OCI-LY1 (cell line): Measurements from ENCODE around the gene TUBG1.

Experiments
- H2AFZ ChIP-seq: fragments of 200-600 bp; sonication (generic), shearing (Covaris generic); 2 replicates; pipeline ENCODE4 v1.6.0; 2014; ENCODE audit warnings: antibody characterized with exemption, mild to moderate bottlenecking, low read length
- H3F3A ChIP-seq: fragments of 200-600 bp; sonication (generic), shearing (Covaris generic); 2 replicates; pipeline ENCODE4 v1.6.0; 2014; ENCODE audit warnings: mild to moderate bottlenecking, antibody characterized with exemption, low read length, moderate library complexity; ENCODE audit not compliant: insufficient read depth
- H3K27ac ChIP-seq: fragments of 200-600 bp; sonication (generic); 2 replicates; pipeline ENCODE4 v1.5.1; 2014; ENCODE audit warnings: low read length, mixed run types, mild to moderate bottlenecking, low read depth; ENCODE audit not compliant: poor library complexity, severe bottlenecking
- H3K27me3 ChIP-seq: fragments of 200-600 bp; sonication (generic); 2 replicates; pipeline ENCODE4 v1.6.0; 2014; ENCODE audit warnings: antibody characterized with exemption, mild to moderate bottlenecking, low read length, moderate library complexity; ENCODE audit not compliant: insufficient read depth
- H3K36me3 ChIP-seq: fragments of 200-600 bp; sonication (generic); 2 replicates; pipeline ENCODE4 v1.6.1; 2014; ENCODE audit warnings: mild to moderate bottlenecking, antibody characterized with exemption, low read length, moderate library complexity, mixed read lengths; ENCODE audit not compliant: insufficient read depth
- H3K4me1 ChIP-seq: fragments of 200-600 bp; sonication (generic); 2 replicates; pipeline ENCODE4 v1.5.1; 2014; ENCODE audit warnings: mild to moderate bottlenecking, low read length, moderate library complexity; ENCODE audit not compliant: insufficient read depth, severe bottlenecking
- H3K4me2 ChIP-seq: fragments of 200-600 bp; sonication (generic), shearing (Covaris generic); 2 replicates; pipeline ENCODE4 v1.6.1; 2014; ENCODE audit warnings: low read length
- H3K4me3 ChIP-seq: fragments of 200-600 bp; sonication (generic); 2 replicates; pipeline ENCODE4 v1.5.1; 2014; ENCODE audit warnings: low read length, low read depth, mild to moderate bottlenecking, mixed read lengths; ENCODE audit not compliant: poor library complexity, severe bottlenecking
- H3K79me2 ChIP-seq: fragments of 200-600 bp; shearing (Covaris generic); 2 replicates; pipeline ENCODE4 v1.6.1; 2016; ENCODE audit warnings: mixed run types, low read length, mixed read lengths; ENCODE audit not compliant: insufficient read depth
- H3K9ac ChIP-seq: fragments of 200-600 bp; sonication (generic), shearing (Covaris generic); 2 replicates; pipeline ENCODE4 v1.6.1; 2014; ENCODE audit warnings: mild to moderate bottlenecking, low read length, mixed read lengths
- H3K9me2 ChIP-seq: fragments of 200-600 bp; sonication (generic), shearing (Covaris generic); 2 replicates; pipeline ENCODE4 v1.6.1; 2014; ENCODE audit warnings: low read depth, mild to moderate bottlenecking, low read length, mixed read lengths
- H3K9me3 ChIP-seq: fragments of 200-600 bp; shearing (Covaris generic); 2 replicates; pipeline ENCODE4 v1.6.1; 2014; ENCODE audit warnings: low read length, mixed read lengths
- H4K20me1 ChIP-seq: fragments of 200-600 bp; sonication (generic), shearing (Covaris generic); 2 replicates; pipeline ENCODE4 v1.6.0; 2016; ENCODE audit warnings: mild to moderate bottlenecking, low read length; ENCODE audit not compliant: insufficient read depth
- CTCF ChIP-seq: fragments of 200-600 bp; sonication (generic), shearing (Covaris generic); IDR thresholded peaks from 2 replicates; pipeline ENCODE4 v1.5.1; 2017; ENCODE audit warnings: mild to moderate bottlenecking, antibody characterized with exemption, low read length, moderate library complexity, mixed read lengths
- EZH2 ChIP-seq: fragments of 200-600 bp; sonication (generic), shearing (Covaris generic); IDR thresholded peaks from 2 replicates; pipeline ENCODE4 v1.8.0; 2017; ENCODE audit warnings: borderline replicate concordance, mixed run types, mild to moderate bottlenecking, antibody characterized with exemption, low read length, moderate library complexity, mixed read lengths

The TUBG1 gene

GRCh38 chr17:42660692-42661345 is 51.3 kb downstream of the TUBG1 start:
- H3F3A ChIP-seq = no peaks in the 10 kb centered on the region
- no peak overlapping the region for H2AFZ ChIP-seq
- H4K20me1 ChIP-seq = no peaks in the 10 kb centered on the region
- no peaks in the 10 kb centered on the region for H3K9me3 ChIP-seq
- no peak overlapping the region for H3K4me3 ChIP-seq
- H3K79me2 ChIP-seq = no peaks in the 10 kb centered on the region
- peaks cover 11% of the 10 kb centered on the region for H3K4me1 ChIP-seq
- TF ChIP-seq CTCF = no peak
- no peak for TF ChIP-seq EZH2
- H3K27ac ChIP-seq = no peak overlapping the region
- H3K27me3 ChIP-seq = 0 out of 2 replicates have a peak, but pooled peaks cover 4% of the 10 kb centered on the region
- peaks cover 3% of the 10 kb centered on the region; the same call in 1 of the 2 replicates for H3K36me3 ChIP-seq
- no peak overlapping the region for H3K4me2 ChIP-seq
- no peak overlapping the region for H3K9ac ChIP-seq
- no peaks in the 10 kb centered on the region for H3K9me2 ChIP-seq
